SK-N-MC (cell line): ENCODE results near the gene ZNF514.

Experiments
- DNase-seq: peaks from one replicate; pipeline ENCODE4 v3.0.0-alpha.2; 2011; ENCODE audit warnings: low read depth, low spot score
- H3K27ac ChIP-seq: fragments of 200-600 bp; sonication (generic); 2 replicates; pipeline ENCODE4 v1.5.1; 2016; ENCODE audit warnings: mixed run types
- H3K36me3 ChIP-seq: fragments of 200-600 bp; sonication (generic); 2 replicates; pipeline ENCODE4 v1.6.1; 2017; ENCODE audit warnings: antibody characterized with exemption, low read length, mixed read lengths; ENCODE audit not compliant: insufficient read depth
- H3K4me3 ChIP-seq: fragments of 200-600 bp; sonication (generic); 2 replicates; pipeline ENCODE4 v1.5.1; 2016
- H3K9ac ChIP-seq: fragments of 200-600 bp; sonication (generic); 2 replicates; pipeline ENCODE4 v1.8.0; 2017; ENCODE audit warnings: mixed run types, mixed read lengths; ENCODE audit not compliant: insufficient read length
- H3K9me3 ChIP-seq: fragments of 200-600 bp; sonication (generic); 2 replicates; pipeline ENCODE4 v1.6.1; 2017; ENCODE audit warnings: low read depth, mild to moderate bottlenecking, antibody characterized with exemption, low read length, moderate library complexity, mixed read lengths
- EZH2 ChIP-seq: fragments of 200-600 bp; sonication (generic); IDR thresholded peaks from one replicate; pipeline ENCODE4 v1.6.1; 2017; ENCODE audit warnings: antibody characterized with exemption
- FOXP2 ChIP-seq: optimal IDR thresholded peaks from 2 replicates; pipeline ENCODE3; 2011; ENCODE audit warnings: mild to moderate bottlenecking, moderate library complexity; ENCODE audit not compliant: insufficient read depth; ENCODE audit errors: extremely low read length, control extremely low read depth
- POLR2AphosphoS5 ChIP-seq: IDR thresholded peaks from 2 replicates; pipeline ENCODE4 v1.6.1; 2012; ENCODE audit warnings: mild to moderate bottlenecking, low read depth, low read length, borderline replicate concordance

ZNF514 gene

DNA sequence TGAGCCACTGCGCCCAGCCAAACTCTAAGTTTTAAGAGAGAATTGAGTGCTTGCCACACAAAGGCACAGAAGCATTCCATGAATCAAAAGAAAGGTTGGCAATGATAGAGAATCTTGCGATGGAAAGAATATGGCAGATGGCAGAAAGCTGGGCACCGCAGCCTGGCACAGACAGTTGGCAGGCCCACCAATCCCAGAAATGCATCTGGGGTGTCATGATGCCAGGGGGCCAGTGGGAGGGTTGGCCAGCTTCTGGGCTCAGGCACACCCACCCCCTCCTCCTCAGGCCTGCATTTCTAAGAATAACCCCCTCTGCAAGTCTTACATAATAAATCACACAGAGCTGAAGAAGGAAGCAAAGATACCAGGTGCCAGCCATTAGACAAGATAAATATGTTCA lies 25.5 kb upstream of the ZNF514 start:
- no peak for DNase-seq
- TF ChIP-seq FOXP2 (no peak), EZH2 (no peak), POLR2AphosphoS5 (no peak)
- no peak overlapping the region for H3K4me3 ChIP-seq
- no peak overlapping the region for H3K9ac ChIP-seq
- no peak overlapping the region for H3K27ac ChIP-seq
- H3K36me3 ChIP-seq, result peaks cover 23% of the 10 kb centered on the region
- H3K9me3 ChIP-seq, result no peaks in the 10 kb centered on the region

GRCh38 chr2:95181774-95182173 lies 22.1 kb upstream of the ZNF514 start:
- Histone ChIP-seq H3K36me3 (peaks cover 34% of the 10 kb centered on the region), H3K27ac (no peak overlapping the region), H3K9me3 (no peaks in the 10 kb centered on the region), H3K9ac (no peak overlapping the region), H3K4me3 (no peak overlapping the region)
- no peak for TF ChIP-seq EZH2
- TF ChIP-seq FOXP2, result no peak
- TF ChIP-seq POLR2AphosphoS5, result no peak
- DNase-seq, result no peak

DNA sequence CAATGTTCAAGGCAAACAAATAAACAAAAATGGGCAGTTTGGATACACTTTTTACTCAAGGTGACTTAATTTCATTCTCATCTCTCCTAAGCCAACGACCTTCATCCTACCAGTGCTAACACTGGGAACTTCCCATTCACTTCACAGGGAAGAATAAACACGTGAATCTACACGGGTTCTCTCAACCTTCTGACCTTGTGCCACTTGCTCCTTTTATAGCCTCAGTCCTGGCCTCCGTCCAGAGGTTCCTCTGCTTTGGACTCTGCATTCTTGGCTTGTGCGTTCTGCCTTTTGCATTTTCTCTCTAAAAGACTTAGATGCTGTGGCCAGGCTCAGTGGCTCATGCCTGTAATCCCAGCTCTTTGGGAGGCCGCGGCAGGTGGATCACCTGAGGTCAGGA lies 19.8 kb upstream of the ZNF514 start:
- no peak for DNase-seq
- Histone ChIP-seq H3K9me3 (no peaks in the 10 kb centered on the region), H3K4me3 (no peak overlapping the region), H3K36me3 (peaks cover 34% of the 10 kb centered on the region), H3K27ac (no peak overlapping the region), H3K9ac (no peak overlapping the region)
- TF ChIP-seq FOXP2, result no peak
- TF ChIP-seq EZH2, result no peak
- no peak for TF ChIP-seq POLR2AphosphoS5

DNA sequence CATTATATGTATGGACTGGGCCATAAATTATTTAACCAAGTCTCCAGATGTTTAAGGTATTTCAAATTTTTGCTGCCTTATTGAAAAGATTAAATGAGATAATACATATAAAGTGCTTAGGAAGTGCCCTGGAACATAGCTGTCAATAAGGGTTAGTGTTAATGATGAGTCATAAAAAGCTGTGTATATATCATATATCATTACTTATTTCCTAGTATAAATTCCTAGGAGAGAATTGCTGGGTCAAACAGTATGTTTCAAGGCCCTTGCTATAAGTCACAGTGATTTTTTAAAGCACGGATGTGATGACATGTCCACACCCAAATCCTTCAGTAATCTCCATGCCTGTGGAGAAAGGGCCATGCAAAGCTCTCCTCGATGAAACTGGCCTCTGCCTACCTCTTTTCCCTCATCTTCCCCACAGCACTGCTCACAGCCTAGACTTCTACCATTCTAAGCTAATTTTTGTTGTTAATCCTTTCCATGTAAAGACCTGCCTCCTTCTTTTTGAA lies 14.4 kb upstream of the ZNF514 start:
- no peaks in the 10 kb centered on the region for H3K9me3 ChIP-seq
- H3K4me3 ChIP-seq, result no peak overlapping the region
- TF ChIP-seq FOXP2 (no peak), POLR2AphosphoS5 (no peak), EZH2 (no peak)
- no peak for DNase-seq
- no peak overlapping the region for H3K9ac ChIP-seq
- peaks cover 3% of the 10 kb centered on the region; the same call in 1 of the 2 replicates for H3K36me3 ChIP-seq
- H3K27ac ChIP-seq, result no peak overlapping the region

DNA sequence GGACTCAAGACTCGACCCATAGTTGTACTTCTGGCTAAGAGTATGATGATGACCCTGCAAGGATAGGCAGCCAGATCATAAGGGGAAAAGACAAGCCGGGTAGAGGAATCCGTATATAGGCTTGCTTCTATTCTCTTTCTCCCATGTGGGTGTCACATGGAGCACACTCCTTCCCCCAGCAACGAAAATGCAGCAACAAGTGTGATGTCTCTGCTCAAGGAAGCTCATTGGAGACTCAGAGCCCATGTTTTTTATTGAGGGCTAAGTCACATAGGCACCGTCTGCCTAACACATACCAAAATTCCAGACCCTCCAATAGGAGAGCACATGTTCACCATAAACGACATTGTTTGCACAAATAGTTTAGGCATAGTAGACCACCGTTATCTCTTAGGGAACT lies 12.3 kb upstream of the ZNF514 start:
- H3K9me3 ChIP-seq, result no peaks in the 10 kb centered on the region
- no peak for TF ChIP-seq POLR2AphosphoS5
- no peak for TF ChIP-seq EZH2
- no peak for TF ChIP-seq FOXP2
- no peak for DNase-seq
- H3K36me3 ChIP-seq, result no peaks in the 10 kb centered on the region
- H3K4me3 ChIP-seq, result no peak overlapping the region
- H3K27ac ChIP-seq, result no peak overlapping the region
- no peak overlapping the region for H3K9ac ChIP-seq

DNA sequence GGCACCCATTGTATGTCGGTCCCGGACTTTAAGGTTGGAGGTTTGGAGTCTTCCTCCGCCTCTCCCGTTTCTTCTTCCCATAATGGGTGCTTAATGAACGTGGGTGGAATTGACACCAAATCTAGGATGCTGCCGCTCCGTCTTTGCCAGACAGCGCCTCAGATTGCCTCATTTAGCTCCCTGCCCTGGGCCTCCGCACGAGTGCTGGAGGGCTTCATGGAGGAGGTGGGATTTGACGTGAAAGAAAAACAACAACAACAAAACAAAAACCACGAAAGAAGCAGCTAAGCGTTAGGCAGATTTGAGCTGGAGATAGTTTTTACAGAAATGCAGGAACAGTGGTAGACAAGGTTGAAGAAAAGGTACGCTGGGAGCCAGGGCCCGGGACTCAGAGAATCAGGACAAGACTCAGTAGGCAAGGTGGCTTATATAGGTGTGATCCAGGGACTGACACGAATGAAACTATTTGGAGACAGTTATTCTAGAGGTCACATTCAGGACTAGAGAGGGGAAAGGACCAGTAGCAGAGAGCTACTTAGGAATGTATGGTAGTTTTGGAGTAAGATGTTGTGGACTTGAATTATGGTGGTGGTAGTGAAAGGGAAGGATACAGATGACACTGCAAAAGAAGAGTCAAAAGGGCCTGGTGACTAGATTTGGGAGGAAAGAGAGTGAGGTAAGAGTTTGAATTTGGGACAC lies 6.6 kb upstream of the ZNF514 start:
- DNase-seq, result no peak
- no peaks in the 10 kb centered on the region for H3K9me3 ChIP-seq
- peak overlapping the region; percentile 83 for H3K4me3 ChIP-seq
- H3K9ac ChIP-seq, result peak overlapping the region; percentile 74
- TF ChIP-seq FOXP2 (no peak), POLR2AphosphoS5 (no peak), EZH2 (no peak)
- no peaks in the 10 kb centered on the region for H3K36me3 ChIP-seq
- no peak overlapping the region for H3K27ac ChIP-seq

DNA sequence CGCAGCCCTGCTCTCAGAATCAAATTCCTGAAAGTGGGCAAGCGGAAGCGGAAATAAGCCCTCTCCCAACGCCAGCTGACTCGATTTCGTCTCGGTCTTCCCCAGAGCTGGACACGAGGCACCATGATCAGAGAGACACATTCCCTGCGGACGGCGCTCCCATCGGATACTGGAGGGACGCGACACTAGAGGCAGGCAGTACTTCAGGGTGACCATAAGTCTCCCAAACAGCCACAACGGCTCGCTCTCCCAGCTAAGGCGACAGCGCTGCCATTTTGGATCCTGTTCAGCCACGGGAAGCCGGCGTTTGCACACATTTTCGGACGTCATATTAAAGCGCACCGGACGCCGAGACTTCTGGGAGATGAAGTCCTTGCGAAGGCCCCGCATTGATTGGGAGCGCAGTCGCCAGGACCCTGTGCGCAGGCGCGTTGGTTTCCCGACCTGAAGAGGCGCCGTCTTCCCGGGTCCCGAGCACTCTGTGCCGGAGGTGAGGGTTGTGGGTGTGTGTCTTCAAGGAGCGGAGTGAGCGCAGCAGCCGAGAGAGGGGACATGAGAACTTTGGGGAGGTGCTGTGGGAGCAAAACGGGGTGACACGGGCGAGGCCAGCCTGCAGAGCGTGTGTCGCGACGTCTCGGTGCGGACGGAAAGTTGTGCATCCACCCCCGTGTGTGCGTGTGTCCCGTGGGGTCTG lies 5.9 kb upstream of the ZNF514 start, which contains the start of gene ZNF2:
TSS of gene ZNF2 (plus strand) at position 439 of the 694 bp plus-strand sequence. CDS start 10,418 bp downstream, outside the sequence.
- Histone ChIP-seq H3K36me3 (no peaks in the 10 kb centered on the region), H3K9me3 (no peaks in the 10 kb centered on the region), H3K27ac (peak within 1 kb of the TSS; percentile 75), H3K4me3 (peak within 1 kb of the TSS; percentile 83), H3K9ac (peak within 1 kb of the TSS; percentile 85)
- peak; percentile 93 for DNase-seq
- TF ChIP-seq POLR2AphosphoS5 (peak; percentile 89), FOXP2 (no peak)

- Histone ChIP-seq H3K36me3 (no peaks in the 10 kb centered on the region), H3K9ac (peak overlapping the region; percentile 85), H3K27ac (peak overlapping the region; percentile 75), H3K9me3 (no peaks in the 10 kb centered on the region), H3K4me3 (peak overlapping the region; percentile 83)
- TF ChIP-seq FOXP2, result no peak
- no peak for TF ChIP-seq EZH2
- no peak for TF ChIP-seq POLR2AphosphoS5
- no peak for DNase-seq
Observed at GRCh38 chr2:95165030-95165370, 5.4 kb upstream of the ZNF514 start.
